ENCODE results near the gene FAM163B.

FAM163B gene

GRCh38 chr9:133553123-133553522, 56.1 kb downstream of the FAM163B start:
- DNase-seq (ENCODE audit: extremely low read depth in 1 of 2, low read depth in 1 of 2), result no peak

- no peak for DNase-seq (ENCODE audit: extremely low read depth in 1 of 2, low read depth in 1 of 2)
These were observed 57.0 kb downstream of the FAM163B start for GRCh38 chr9:133552236-133552635.

GRCh38 chr9:133551446-133551845, 57.7 kb downstream of the FAM163B start:
- DNase-seq (ENCODE audit: extremely low read depth in 1 of 2, low read depth in 1 of 2), result no peak

GRCh38 chr9:133547116-133547515, 62.1 kb downstream of the FAM163B start:
- DNase-seq (ENCODE audit: extremely low read depth in 1 of 2, low read depth in 1 of 2), result no peak

GRCh38 chr9:133546287-133546680, 62.9 kb downstream of the FAM163B start:
- no peak for DNase-seq (ENCODE audit: extremely low read depth in 1 of 2, low read depth in 1 of 2)

- no peak for DNase-seq (ENCODE audit: extremely low read depth in 1 of 2, low read depth in 1 of 2)
These were observed 63.5 kb downstream of the FAM163B start for GRCh38 chr9:133545494-133546286.

- DNase-seq (ENCODE audit: extremely low read depth in 1 of 2, low read depth in 1 of 2), result no peak
These were observed 65.3 kb downstream of the FAM163B start for GRCh38 chr9:133543772-133544467.

GRCh38 chr9:133542002-133542401, 67.2 kb downstream of the FAM163B start:
- DNase-seq (ENCODE audit: extremely low read depth in 1 of 2, low read depth in 1 of 2), result no peak

GRCh38 chr9:133540698-133541025, 68.5 kb downstream of the FAM163B start:
- no peak for DNase-seq (ENCODE audit: extremely low read depth in 1 of 2, low read depth in 1 of 2)

GRCh38 chr9:133539991-133540697, 69.0 kb downstream of the FAM163B start:
- no peak for DNase-seq (ENCODE audit: extremely low read depth in 1 of 2, low read depth in 1 of 2)

GRCh38 chr9:133538851-133539833, 70.0 kb downstream of the FAM163B start:
- DNase-seq (ENCODE audit: extremely low read depth in 1 of 2, low read depth in 1 of 2), result no peak

GRCh38 chr9:133538176-133538575, 71.0 kb downstream of the FAM163B start:
- DNase-seq (ENCODE audit: extremely low read depth in 1 of 2, low read depth in 1 of 2), result no peak

- DNase-seq (ENCODE audit: extremely low read depth in 1 of 2, low read depth in 1 of 2), result no peak
These were observed 71.9 kb downstream of the FAM163B start for GRCh38 chr9:133537257-133537656.

- DNase-seq (ENCODE audit: extremely low read depth in 1 of 2, low read depth in 1 of 2), result no peak
These were observed 72.7 kb downstream of the FAM163B start for GRCh38 chr9:133536536-133536935.

- no peak for DNase-seq (ENCODE audit: extremely low read depth in 1 of 2, low read depth in 1 of 2)
These were observed 73.1 kb downstream of the FAM163B start for GRCh38 chr9:133536080-133536479.

- no peak for DNase-seq (ENCODE audit: extremely low read depth in 1 of 2, low read depth in 1 of 2)
These were observed 73.8 kb downstream of the FAM163B start for GRCh38 chr9:133535306-133535877.

- DNase-seq (ENCODE audit: extremely low read depth in 1 of 2, low read depth in 1 of 2), result no peak
These were observed 74.6 kb downstream of the FAM163B start, which contains the start of gene ADAMTSL2 for GRCh38 chr9:133534346-133535291. TSS of gene ADAMTSL2 (plus strand) at chr9:133534704. CDS start at chr9:133536713, 2,009 bp downstream.

GRCh38 chr9:133533857-133534256, 75.3 kb downstream of the FAM163B start:
- DNase-seq (ENCODE audit: extremely low read depth in 1 of 2, low read depth in 1 of 2), result no peak
